K562 (cell line): ENCODE results near the gene DRD3. TPM values are rescaled to one million over a fixed set of nuclear protein-coding genes. Genes with fewer than 3 reads are reported as not detected.

Source experiments
- ATAC-seq: fragments of 200-7000 bp; cut with Tn5 transposase; 3 replicates; pipeline ENCODE4 v1.9.1; 2020; ENCODE audit warnings: moderate library complexity
- BruUV-seq: library from RNA; stranded (reverse); fragments of 400-500 nt; replicated peaks from 2 replicates; lab custom pipeline; 2021; lab: Mats Ljungman, UMichigan
- CTCF ChIA-PET: fragments of 300-600 bp; formaldehyde crosslinking; extraction: SDS; loops from one replicate; lab custom pipeline; 2021; ENCODE audit warnings: low intra/inter-chr PET ratio; lab: Yijun Ruan, JAX
- POLR2A ChIA-PET: fragments of 300-600, 350-650 bp; sonication (Branson Sonifier 250); formaldehyde crosslinking; extraction: SDS; loops from one replicate; lab custom pipeline; 2021; ENCODE audit warnings: antibody characterized with exemption, inconsistent platforms; lab: Yijun Ruan, JAX
- DNase-seq, 4 experiments: peaks; one replicate each; pipeline versions ENCODE4 v3.0.0 to v3.0.0-alpha.2; 2011 to 2018; ENCODE audit warnings: low spot score in 3 of 4, mixed read lengths in 3 of 4; ENCODE audit errors: extremely low read depth in 1 of 4
- FAIRE-seq: peaks from 2 replicates; lab custom pipeline; 2011; peaks lifted over from hg19 to GRCh38; lab: Jason Lieb, UNC
- H2AFZ ChIP-seq: 2 replicates; pipeline ENCODE4 v1.6.0; 2011; ENCODE audit warnings: low read depth, low read length, control low read depth, inconsistent platforms
- H3K27ac ChIP-seq: fragments of 200-600 bp; 3 replicates; pipeline ENCODE4 v1.8.0; 2011; ENCODE audit warnings: low read depth, mild to moderate bottlenecking, control low read depth, inconsistent platforms, low read length, moderate library complexity, mixed read lengths; ENCODE audit errors: extremely low read depth
- H3K27me3 ChIP-seq, 2 experiments: fragments of 300-600 bp in 1 of 2; 2 replicates in 1 of 2; 3 replicates in 1 of 2; pipeline versions ENCODE4 v1.6.0 to v1.8.0; 2011; ENCODE audit warnings: inconsistent platforms in 2 of 2, low read length in 2 of 2, mild to moderate bottlenecking in 1 of 2, mixed read lengths in 1 of 2, moderate library complexity in 1 of 2; ENCODE audit not compliant: control insufficient read depth in 2 of 2, insufficient read depth in 2 of 2
- H3K36me3 ChIP-seq: fragments of 300-600 bp; 3 replicates; pipeline ENCODE4 v1.8.0; 2011; ENCODE audit warnings: mild to moderate bottlenecking, low read length, inconsistent platforms; ENCODE audit not compliant: control insufficient read depth, insufficient read depth
- H3K4me1 ChIP-seq, 2 experiments: fragments of 200-600 bp in 1 of 2; replicated peaks in 1 of 2; 2 replicates in 1 of 2; 3 replicates in 1 of 2; pipeline versions ENCODE4 v1.5.1 to v1.8.0; 2011; ENCODE audit warnings: inconsistent platforms in 2 of 2, low read length in 2 of 2, mild to moderate bottlenecking in 1 of 2, mixed read lengths in 1 of 2, moderate library complexity in 1 of 2; ENCODE audit not compliant: control insufficient read depth in 2 of 2, insufficient read depth in 2 of 2
- H3K4me2 ChIP-seq: 2 replicates; pipeline ENCODE4 v1.6.1; 2011; ENCODE audit warnings: low read length, control low read depth, inconsistent platforms, mixed read lengths; ENCODE audit not compliant: insufficient read depth
- H3K4me3 ChIP-seq: fragments of 200-600 bp; sonication (generic), shearing (Covaris generic); 2 replicates; pipeline ENCODE4 v1.5.1; 2016; ENCODE audit warnings: control low read depth, inconsistent platforms
- H3K79me2 ChIP-seq: fragments of 200-600 bp; 3 replicates; pipeline ENCODE4 v1.8.0; 2011; ENCODE audit warnings: low read length, inconsistent platforms; ENCODE audit not compliant: control insufficient read depth, insufficient read depth
- H3K9ac ChIP-seq, 2 experiments: 2 replicates each; pipeline versions ENCODE4 v1.6.0 to v1.6.1; 2011; ENCODE audit warnings: low read depth in 2 of 2, low read length in 2 of 2, control low read depth in 1 of 2, inconsistent platforms in 1 of 2, mild to moderate bottlenecking in 1 of 2, mixed read lengths in 1 of 2; ENCODE audit not compliant: insufficient read depth in 1 of 2
- H3K9me1 ChIP-seq: one replicate; pipeline ENCODE4 v1.6.0; 2011; ENCODE audit warnings: inconsistent platforms, mild to moderate bottlenecking, low read length, moderate library complexity; ENCODE audit not compliant: control insufficient read depth, insufficient read depth
- H3K9me3 ChIP-seq: replicated peaks from 2 replicates; pipeline ENCODE4 v1.5.1; 2011; ENCODE audit warnings: low read depth, low read length, inconsistent platforms; ENCODE audit not compliant: control insufficient read depth, insufficient read depth
- H4K20me1 ChIP-seq: replicated peaks from 2 replicates; pipeline ENCODE4 v1.6.1; 2011; ENCODE audit warnings: low read length, inconsistent platforms, mixed read lengths; ENCODE audit not compliant: control insufficient read depth, insufficient read depth
- CHD4 ChIP-seq: fragments of 200-600 bp; sonication (generic); IDR thresholded peaks from 3 replicates; pipeline ENCODE4 v1.6.1; 2012; ENCODE audit warnings: low read depth, mild to moderate bottlenecking, mixed read lengths, low read length, inconsistent platforms; ENCODE audit not compliant: insufficient read depth, insufficient replicate concordance, poor library complexity, severe bottlenecking
- HNRNPH1 ChIP-seq: fragments of 200-400 bp; formaldehyde crosslinking; optimal IDR thresholded peaks from 2 replicates; pipeline ENCODE3; 2017; ENCODE audit warnings: low read depth, mild to moderate bottlenecking, low read length, moderate library complexity
- LCOR ChIP-seq: sonication (generic); formaldehyde crosslinking; IDR thresholded peaks from 2 replicates; pipeline ENCODE4 v1.8.0; 2022; ENCODE audit warnings: mild to moderate bottlenecking, missing genetic modification reagents
- MXI1 ChIP-seq: IDR thresholded peaks from 2 replicates; pipeline ENCODE4 v1.6.1; 2011; ENCODE audit warnings: low read depth, mild to moderate bottlenecking, improper control_type of control experiment, low read length
- PRMT5 ChIP-seq: sonication (generic); formaldehyde crosslinking; IDR thresholded peaks from 2 replicates; pipeline ENCODE4 v1.5.0; 2020; ENCODE audit warnings: missing genetic modification reagents
- RFX7 ChIP-seq: fragments of 250-450 bp; sonication (Bioruptor Pico); IDR thresholded peaks from 2 replicates; pipeline ENCODE4 v1.5.1; 2021; ENCODE audit warnings: mild to moderate bottlenecking
- SFPQ ChIP-seq: fragments of 200-400 bp; formaldehyde crosslinking; IDR thresholded peaks from 2 replicates; pipeline ENCODE4 v1.6.1; 2017; ENCODE audit warnings: mild to moderate bottlenecking, low read depth, low read length, moderate library complexity
- TEAD1 ChIP-seq, 2 experiments: fragments of 450-650 bp in 1 of 2; sonication (generic) in 1 of 2; formaldehyde crosslinking; IDR thresholded peaks; 2 replicates each; pipeline versions ENCODE4 v1.4.0 to v1.8.0; 2020 to 2022; ENCODE audit warnings: mild to moderate bottlenecking in 2 of 2, missing genetic modification reagents in 1 of 2
- ZBTB5 ChIP-seq: fragments of 450-650 bp; IDR thresholded peaks from 2 replicates; pipeline ENCODE4 v1.6.1; 2017; ENCODE audit warnings: antibody characterized with exemption
- ZFP30 ChIP-seq: fragments of 250-450 bp; sonication (Bioruptor Pico); IDR thresholded peaks from 2 replicates; pipeline ENCODE4 v1.8.0; 2022; ENCODE audit warnings: moderate library complexity, mild to moderate bottlenecking, inconsistent platforms, borderline replicate concordance
- ZNF316 ChIP-seq: fragments of 450-650 bp; IDR thresholded peaks from 2 replicates; pipeline ENCODE4 v1.6.1; 2016
- WGBS: fragments of 100-300 bp; shearing (Covaris generic); methylation state at CpG from one replicate; pipeline ENCODE4 v1.1.6; 2016; ENCODE audit warnings: low coverage, mixed read lengths; ENCODE audit not compliant: insufficient coverage; ENCODE audit errors: missing lambda C conversion rate; 5-methylcytosine and 5-hydroxymethylcytosine counted together
- in situ Hi-C: fragments of 300-500 bp; cut with MboI; formaldehyde crosslinking; loops from 4 replicates; pipeline ENCODE4 v1.15.0; 2018; ENCODE audit warnings: inconsistent platforms, mixed read lengths
- intact Hi-C: fragments of 100-400 bp; cut with micrococcal nuclease; formaldehyde crosslinking; loops from 2 replicates; pipeline ENCODE4 v1.14.2; 2022
- polyA plus RNA-seq, 8 experiments: library from polyadenylated mRNA; depleted of rRNA in 4 of 8; stranded (reverse) in 5 of 8; unstranded in 3 of 8; fragments of >200 nt; fragmentation: Nextera tagmentation in 2 of 8; fragmentation: Illumina TruSeq in 1 of 8; extraction: Ambion mirVana in 2 of 8; extraction: Trizol in 1 of 8; gene quantifications; 2 replicates each; pipeline versions ENCODE4 v1.2.1 to v1.2.3, GENCODE V29; 2011 to 2014; ENCODE audit warnings: inconsistent platforms in 1 of 8, missing spikeins in 1 of 8
- total RNA-seq, 7 experiments: library from RNA; depleted of rRNA in 6 of 7; stranded (reverse); fragments of >200 nt in 6 of 7; fragmentation: Illumina TruSeq in 2 of 7; extraction: Trizol in 2 of 7; gene quantifications; 2 replicates each; pipeline versions ENCODE4 v1.2.1 to v1.2.3, GENCODE V29; 2011 to 2021; ENCODE audit warnings: low replicate concordance in 1 of 7

The DRD3 gene
- total and polyA plus RNA-seq, 9 of the 15 experiments (the other 6 are each of a cell fraction or from before 2014, with no cell fraction given): not detected

GRCh38 chr3:114206342-114206741 lies 27.5 kb upstream of the DRD3 start:
- H3K79me2 ChIP-seq: no peaks in the 10 kb centered on the region
- 0% methylated on average over 3 of the region's 3 CpGs for WGBS
- no peaks in the 10 kb centered on the region for H3K27me3 ChIP-seq
- H3K4me2 ChIP-seq: no peak overlapping the region
- H3K4me3 ChIP-seq: no peak overlapping the region
- ChIA-PET POLR2A (no interaction called here), CTCF (no interaction called here)
- no peaks in the 10 kb centered on the region for H3K9me3 ChIP-seq
- FAIRE-seq: no peak
- H3K4me1 ChIP-seq: no peaks in the 10 kb centered on the region
- H3K9ac ChIP-seq: no peak overlapping the region
- H3K36me3 ChIP-seq: no peaks in the 10 kb centered on the region
- TF ChIP-seq MXI1: no peak
- no peak for TF ChIP-seq PRMT5
- TF ChIP-seq, all 486 proteins: peak for 0
- Histone ChIP-seq H3K9me1 (no peaks in the 10 kb centered on the region), H4K20me1 (no peaks in the 10 kb centered on the region), H2AFZ (no peak overlapping the region), H3K27ac (no peak overlapping the region)
- intact Hi-C loops: no loop called here
- no peak for DNase-seq
- BruUV-seq: no TSS peak
- ATAC-seq: no peak
- in situ Hi-C loops: no loop called here

- no peak overlapping the region for H3K27ac ChIP-seq
- no peak overlapping the region for H3K4me2 ChIP-seq
- FAIRE-seq (no peak), ATAC-seq (no peak), DNase-seq (no peak)
- no peaks in the 10 kb centered on the region for H3K4me1 ChIP-seq
- in situ Hi-C loops: no loop called here
- ChIA-PET CTCF (no interaction called here), POLR2A (no interaction called here)
- no peaks in the 10 kb centered on the region for H3K9me1 ChIP-seq
- intact Hi-C loops: no loop called here
- H3K27me3 ChIP-seq: no peaks in the 10 kb centered on the region
- H3K4me3 ChIP-seq: no peak overlapping the region
- no peaks in the 10 kb centered on the region for H3K9me3 ChIP-seq
- H4K20me1 ChIP-seq: no peaks in the 10 kb centered on the region
- H2AFZ ChIP-seq: no peak overlapping the region
- 0% methylated on average over 2 of the region's 2 CpGs for WGBS
- no peaks in the 10 kb centered on the region for H3K79me2 ChIP-seq
- BruUV-seq: no TSS peak
- H3K36me3 ChIP-seq: no peaks in the 10 kb centered on the region
- no peak overlapping the region for H3K9ac ChIP-seq
- no peak for TF ChIP-seq ZNF316
- TF ChIP-seq LCOR (CRISPR knock-in tag): no peak
- no peak for TF ChIP-seq ZBTB5
- no peak for TF ChIP-seq SFPQ
- no peak for TF ChIP-seq ZFP30 (CRISPR knock-in tag)
- no peak for TF ChIP-seq RFX7
- TF ChIP-seq TEAD1 (CRISPR knock-in tag; IDR thresholded peaks at IDR 0.05): no peak
- TF ChIP-seq CHD4: no peak
- TF ChIP-seq HNRNPH1: no peak
Measured at GRCh38 chr3:114205541-114205940, 26.7 kb upstream of the DRD3 start.
